Left lobe of liver (tissue), 2 donors: ENCODE results near the gene CAPSL. TPM values are rescaled to one million over a fixed set of nuclear protein-coding genes. Genes with fewer than 3 reads are reported as not detected.
A peak's percentile ranks its signal among the peaks of the same experiment; 100 is the strongest.
"Not testable (repeated sequence)": the region's sequence is repeated elsewhere in the genome, so short reads cannot be mapped to it uniquely, and the experiment has no call there.

Experiments used
- ATAC-seq: fragments of 200-7000 bp; cut with Tn5 transposase; one replicate; pipeline ENCODE4 v1.9.1; 2020; ENCODE audit warnings: mild to moderate bottlenecking, moderate library complexity
- DNase-seq: peaks from one replicate; pipeline ENCODE4 v3.0.0-alpha.2; 2020; ENCODE audit warnings: low spot score
- total RNA-seq: library from RNA; stranded (reverse); gene quantifications from one replicate; pipeline ENCODE4 v1.2.1, GENCODE V29; 2021
- donor health status: DM: no; HTN: no; CAD: no; lungs with moderate emphysema.
- donor health status: DM: no; HTN: yes; CAD: no.

The CAPSL gene
- total RNA-seq, 1 donor from 2014 or later = not detected

DNA sequence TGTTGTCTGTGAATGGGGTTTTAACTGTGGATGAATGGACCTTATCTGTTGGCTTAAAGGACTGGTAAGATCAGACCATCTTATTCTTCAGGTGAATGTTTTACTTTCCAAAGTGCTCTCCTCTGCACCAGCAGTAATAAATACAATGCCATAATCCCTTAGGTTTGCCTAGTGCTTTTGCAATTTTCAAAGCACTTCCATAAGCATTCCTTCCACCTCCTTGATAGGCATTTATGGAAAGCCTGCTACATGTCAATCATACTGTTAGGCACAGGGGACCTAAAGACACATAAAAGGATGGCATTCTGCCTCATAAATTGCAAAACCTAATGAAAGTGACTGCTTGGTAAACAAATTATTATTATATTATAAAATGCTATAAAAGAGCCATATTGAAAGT is 60.3 kb downstream of the CAPSL start:
- ATAC-seq (no peak), DNase-seq (no peak)

DNA sequence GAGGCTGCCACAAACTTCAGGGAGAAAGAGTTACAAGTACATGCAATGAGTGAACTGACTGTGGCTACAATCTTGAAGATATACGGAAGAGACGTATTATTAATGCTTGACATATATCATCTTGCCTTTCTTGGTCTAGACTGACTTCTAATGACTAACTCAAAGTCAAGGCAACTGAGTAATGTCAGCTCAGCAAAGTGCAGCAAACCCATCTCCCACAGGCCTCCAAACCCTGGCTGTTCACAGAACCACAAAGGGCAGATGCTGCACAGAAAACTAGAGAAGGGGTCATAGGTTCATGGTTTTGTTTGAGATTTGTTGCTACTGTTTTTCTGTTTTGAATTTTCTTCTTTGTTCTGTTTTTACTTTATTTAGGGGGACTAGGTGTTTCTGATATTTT is 60.8 kb downstream of the CAPSL start:
- no peak for ATAC-seq
- no peak for DNase-seq

DNA sequence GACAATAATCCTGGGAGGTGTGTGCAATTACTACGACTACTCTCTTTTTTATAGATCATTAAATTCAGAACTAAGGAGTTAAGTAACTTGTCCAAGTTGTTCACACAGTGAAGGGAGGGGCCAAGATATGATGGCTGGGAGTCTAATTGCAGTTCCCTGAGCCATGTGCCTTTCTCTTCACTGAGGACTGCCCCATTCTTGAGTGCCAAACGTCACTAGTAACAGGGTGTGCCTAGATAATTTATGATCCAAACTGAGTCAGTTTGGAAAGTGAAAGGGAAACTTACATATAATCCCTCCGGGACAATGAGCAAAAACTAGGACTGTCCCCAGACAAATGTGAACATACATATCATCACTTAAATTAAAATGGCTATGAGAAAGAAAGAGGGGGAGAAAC is 61.5 kb downstream of the CAPSL start:
- DNase-seq (no peak), ATAC-seq (no peak)

DNA sequence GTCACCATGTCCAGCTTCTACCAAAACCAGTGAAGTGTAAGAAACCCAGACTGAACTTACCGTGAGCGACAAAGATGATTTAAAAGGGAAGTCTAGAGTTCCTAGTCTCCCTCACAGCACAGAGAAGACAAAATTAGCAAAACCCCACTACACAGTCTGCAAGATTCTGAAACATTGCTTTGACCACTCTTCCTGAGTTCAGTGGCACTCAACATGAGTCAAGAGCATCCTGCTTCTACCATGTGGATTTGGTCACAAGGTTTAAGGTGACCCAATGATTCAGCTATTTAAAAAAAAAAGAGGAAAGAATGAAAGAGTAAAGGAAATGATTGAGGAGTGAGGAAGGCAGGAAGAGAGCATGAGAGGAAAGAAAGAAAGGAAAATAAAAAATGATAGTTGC is 62.0 kb downstream of the CAPSL start:
- DNase-seq (no peak), ATAC-seq (no peak)

DNA sequence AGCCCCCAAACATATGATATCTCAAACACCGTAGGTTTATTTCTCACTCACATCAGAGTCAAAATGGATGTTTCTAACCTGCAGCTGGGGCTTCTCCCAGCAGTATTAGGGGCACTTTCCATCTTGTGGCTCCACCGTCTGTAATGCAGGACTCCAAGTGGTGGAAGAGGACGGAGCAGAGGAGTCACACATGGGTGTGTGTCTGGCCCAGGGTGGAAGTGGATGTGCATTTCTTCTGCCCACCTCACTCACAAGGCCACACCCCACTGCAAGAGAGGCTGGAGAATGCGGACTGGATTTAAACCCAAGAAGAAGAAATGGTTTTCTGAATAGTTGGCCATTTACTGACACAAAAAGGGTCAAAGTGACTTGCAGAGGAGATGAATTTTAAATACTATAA is 67.8 kb downstream of the CAPSL start:
- DNase-seq (no peak), ATAC-seq (no peak)

DNA sequence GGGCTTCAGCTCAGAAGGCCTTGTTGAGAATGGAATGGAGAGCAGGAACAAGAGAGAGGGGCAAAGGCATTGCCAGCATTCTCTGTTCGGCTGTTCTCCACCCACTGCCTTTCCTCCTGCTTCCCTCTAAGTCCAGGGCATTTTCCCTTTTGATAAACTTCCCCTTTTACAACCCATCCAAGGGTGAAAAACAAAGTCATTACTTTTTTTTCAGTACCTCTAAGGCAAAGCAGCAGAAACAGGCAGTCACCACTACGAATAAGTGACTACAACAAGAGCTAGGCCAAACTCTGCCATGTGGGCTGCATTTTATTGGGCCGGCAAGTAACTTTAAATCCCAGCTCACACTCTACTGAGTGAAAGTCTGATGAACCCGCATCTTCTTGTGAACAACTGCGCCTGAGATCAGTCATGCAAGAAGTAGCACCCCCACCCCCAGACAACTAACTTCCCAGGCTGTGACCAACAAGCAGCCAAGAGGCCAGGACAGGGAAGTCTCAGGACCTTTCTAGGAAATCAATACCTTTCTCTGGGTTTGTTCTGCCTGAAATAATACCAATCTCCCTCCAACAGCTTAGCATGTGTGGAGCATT is 68.6 kb downstream of the CAPSL start:
- ATAC-seq = no peak
- DNase-seq = no peak

DNA sequence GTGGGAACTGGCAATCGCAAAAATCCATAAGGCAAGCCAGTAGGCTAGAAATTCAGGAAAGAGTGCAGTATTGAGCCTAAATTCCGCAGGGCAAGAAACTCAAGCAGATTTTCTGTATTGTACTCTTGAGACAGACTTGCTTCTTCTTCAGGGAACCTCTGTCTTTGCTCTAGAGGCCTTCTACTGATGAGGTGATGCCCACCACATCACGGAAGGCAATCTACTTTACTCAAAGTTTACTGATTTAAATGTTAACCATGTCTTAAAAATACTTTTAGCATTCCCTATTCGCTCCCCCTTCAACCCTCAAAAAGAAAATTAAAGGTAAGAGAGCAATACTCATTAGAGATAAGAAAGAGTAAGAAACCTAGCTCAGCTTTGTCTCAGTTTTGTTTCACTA is 70.4 kb downstream of the CAPSL start:
- no peak for DNase-seq
- ATAC-seq = no peak

DNA sequence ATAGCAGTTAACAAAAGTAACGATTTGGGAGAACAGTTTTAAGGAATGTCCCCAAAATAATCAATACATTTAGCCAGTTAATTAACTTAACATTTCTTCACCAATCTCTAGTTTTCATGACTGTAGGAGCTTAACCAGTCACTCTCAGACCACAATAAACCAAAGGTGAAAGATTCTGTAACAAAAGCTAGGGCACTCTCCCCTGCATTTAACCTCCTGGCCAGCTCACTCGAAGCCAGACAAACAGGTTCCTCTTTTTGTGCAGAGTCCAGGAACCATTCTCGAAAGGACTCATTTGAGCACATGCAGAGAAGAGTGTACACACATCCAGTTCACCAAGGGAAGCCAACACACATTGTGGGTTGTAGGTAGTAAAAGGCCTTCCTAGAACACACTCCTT is 75.3 kb downstream of the CAPSL start:
- DNase-seq (no peak), ATAC-seq (no peak)

DNA sequence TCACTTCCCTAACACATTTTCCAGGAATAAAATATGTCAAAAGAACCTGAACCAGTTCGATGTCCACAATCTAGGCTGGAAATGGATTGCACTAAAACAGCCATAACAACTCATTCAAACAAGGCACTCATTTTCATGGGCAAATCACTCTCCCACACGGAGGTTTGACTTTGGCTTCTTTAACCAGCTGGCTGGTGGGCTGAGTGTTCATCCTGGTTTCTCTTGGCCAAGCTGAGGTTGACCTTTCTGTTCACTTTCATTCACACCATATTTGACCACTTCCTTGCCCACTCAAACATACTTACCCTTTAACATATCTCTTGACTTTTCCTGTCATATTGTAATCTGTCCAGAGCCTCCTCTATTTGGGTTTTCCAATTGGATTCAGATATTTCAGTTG is 76.3 kb downstream of the CAPSL start:
- ATAC-seq (no peak), DNase-seq (no peak)

DNA sequence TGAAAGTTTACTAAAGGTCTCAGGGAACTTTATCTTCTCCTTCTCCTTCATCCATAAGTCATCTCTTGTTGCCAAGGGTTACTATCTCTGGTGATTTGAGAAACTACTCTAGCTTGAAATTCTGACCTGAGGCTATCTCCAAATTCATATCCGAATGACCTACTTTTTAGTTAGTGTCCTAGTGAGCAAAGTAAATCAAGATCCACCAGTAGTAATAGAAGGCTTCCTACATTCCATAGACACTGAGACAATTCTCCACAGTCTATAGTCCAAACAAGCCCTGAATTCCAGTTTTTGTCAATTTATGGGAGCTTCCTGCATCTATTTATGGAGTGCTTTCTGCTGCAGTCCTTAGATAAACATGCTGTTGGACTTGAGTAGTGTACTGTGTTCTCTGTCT is 76.7 kb downstream of the CAPSL start:
- no peak for DNase-seq
- no peak for ATAC-seq

DNA sequence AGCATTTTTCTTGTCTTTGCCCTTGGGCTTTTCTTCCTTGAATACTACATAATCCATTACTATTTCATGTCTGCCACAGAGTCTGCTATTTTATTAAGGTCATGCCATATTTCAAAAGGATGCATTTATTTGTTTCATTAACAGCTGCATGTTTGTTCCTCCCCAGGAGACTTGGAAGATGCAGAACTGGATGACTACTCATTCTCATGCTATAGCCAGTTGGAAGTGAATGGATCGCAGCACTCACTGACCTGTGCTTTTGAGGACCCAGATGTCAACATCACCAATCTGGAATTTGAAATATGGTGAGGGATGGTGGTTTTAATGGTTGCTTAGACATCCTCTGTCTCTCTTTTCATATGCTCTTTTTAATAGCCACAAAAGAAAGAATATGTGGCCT is 77.7 kb downstream of the CAPSL start:
- no peak for ATAC-seq
- DNase-seq = no peak

DNA sequence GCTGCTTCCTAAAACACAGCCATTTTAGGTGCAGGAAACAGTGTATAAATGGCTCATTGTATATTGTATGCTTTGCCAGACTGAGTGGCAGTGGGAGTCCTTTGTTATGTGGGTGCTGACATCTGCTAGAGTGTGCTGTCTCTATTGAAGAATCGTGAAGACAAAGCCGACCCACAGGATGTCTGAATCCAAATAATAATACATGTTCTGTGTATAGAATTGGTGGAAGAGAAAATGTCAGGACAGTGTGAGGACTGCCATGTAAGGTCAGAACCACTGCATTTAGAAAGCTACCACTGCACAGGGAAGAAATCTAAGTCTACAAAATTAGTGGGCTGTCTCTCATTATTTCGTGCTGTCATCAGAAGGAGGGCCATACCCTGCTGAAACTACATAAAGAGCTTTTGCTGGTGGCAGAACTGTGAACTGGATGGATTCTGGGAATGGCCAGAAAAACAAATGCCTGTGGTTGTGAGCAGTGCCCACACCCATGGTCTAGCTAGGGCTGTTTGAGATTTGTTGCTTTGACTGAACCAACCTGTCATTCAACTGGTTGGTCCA is 79.2 kb downstream of the CAPSL start:
- no peak for ATAC-seq
- no peak for DNase-seq

DNA sequence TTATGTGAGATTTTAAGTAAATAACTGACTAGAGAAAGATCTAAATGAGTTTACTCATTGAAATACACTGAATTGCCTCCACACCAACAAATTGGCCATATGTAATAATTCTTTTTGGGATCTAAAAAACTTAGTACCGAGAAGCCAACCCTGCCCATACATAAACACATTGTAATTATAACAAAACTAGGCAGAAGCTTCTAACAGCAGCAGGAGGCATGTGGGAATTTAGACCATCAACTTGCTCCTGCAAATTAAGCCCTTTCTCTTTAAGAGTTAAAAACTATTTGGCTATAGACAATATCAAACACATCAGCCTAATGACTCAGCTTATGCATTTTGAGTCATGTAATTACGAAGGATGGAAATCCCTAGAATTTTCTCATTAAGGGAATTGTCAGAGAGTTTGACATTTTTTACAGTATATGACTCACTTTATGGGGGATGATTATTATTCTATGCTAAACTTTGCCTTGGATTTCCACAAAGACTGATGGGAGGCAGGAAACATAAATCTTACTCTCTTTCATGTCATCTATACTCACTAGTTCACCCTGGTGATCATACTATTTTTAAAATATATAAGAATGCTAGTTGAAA is 80.7 kb downstream of the CAPSL start:
- DNase-seq = no peak

DNA sequence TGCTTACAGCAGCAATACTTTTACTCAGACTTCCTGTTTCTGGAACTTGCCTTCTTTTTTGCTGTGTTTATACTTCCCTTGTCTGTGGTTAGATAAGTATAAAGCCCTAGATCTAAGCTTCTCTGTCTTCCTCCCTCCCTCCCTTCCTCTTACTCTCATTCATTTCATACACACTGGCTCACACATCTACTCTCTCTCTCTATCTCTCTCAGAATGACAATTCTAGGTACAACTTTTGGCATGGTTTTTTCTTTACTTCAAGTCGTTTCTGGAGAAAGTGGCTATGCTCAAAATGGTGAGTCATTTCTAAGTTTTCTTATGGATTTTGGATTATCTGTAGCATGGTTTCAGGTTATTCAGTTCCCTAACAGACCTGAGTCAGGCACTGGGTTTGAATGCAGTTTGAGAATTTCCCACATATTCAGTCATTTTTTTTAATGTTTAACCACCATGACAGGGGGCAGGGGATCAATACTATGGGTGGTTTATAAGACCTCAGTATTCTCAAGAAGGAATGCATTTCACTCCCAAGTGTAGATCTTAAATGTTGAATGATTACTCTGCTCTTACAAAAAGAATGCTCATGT is 81.6 kb downstream of the CAPSL start, which contains the start of gene IL7R:
Gene IL7R (plus strand): TSS at position 127 of the 587 bp plus-strand sequence. CDS start 87 bp downstream, at position 214.
- ATAC-seq (peak; percentile 36), DNase-seq (no peak)

More for the DNA sequence above, 80.7 kb downstream of the CAPSL start:
- ATAC-seq = no peak

DNA sequence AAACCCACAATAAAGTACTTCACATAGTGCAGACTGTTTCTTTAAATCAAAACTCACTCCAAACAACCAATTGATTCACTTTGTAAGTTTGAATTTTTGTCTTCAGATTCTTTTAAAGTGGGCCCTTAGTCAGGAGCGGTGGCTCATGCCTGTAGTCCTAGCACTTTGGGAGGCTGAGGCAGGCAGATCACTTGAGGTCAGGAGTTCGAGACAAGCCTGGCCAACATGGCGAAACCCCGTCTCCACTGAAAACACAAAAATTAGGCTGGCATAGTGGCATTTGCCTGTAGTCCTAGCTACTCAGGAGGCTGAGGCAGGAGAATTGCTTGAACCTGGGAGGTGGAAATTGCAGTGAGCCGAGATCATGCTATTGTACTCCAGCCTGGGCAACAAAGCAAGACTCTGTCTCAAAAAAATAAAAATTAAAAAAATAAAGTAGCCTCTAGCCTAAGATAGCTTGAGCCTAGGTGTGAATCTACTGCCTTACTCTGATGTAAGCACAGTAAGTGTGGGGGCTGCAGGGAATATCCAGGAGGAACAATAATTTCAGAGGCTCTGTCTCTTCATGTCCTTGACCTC is 82.1 kb downstream of the CAPSL start:
- not testable (repeated sequence) for ATAC-seq, DNase-seq

DNA sequence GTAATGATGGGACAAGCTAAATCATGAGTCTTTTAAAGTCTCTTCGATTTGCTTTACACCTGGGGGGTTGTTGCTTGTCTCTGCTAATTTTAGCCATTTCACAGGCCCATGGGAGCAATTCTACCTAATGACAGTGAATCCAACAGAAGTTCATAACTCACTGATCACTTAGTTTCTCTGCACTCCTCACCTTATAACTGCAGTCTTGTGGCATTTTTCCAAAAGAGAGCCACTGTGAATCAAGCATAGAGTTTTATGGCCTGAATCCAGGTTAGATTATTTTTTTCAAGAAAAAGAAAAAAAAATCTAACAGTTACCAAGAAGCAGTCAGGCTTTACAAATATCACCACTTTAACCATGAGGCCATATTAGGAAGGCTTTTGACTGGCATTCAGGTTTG is 83.2 kb downstream of the CAPSL start:
- DNase-seq = no peak
- no peak for ATAC-seq

Other genes with a start within 250 kb of the CAPSL start
- 2.4 TPM for gene IL7R, start 81.7 kb downstream of the CAPSL start, total RNA-seq
- 20.3 TPM for gene UGT3A1, start 52.8 kb upstream of the CAPSL start, total RNA-seq
- 0.18 TPM for gene UGT3A2, start 128.3 kb upstream of the CAPSL start, total RNA-seq
- 8.9 TPM for gene LMBRD2, start 213.3 kb upstream of the CAPSL start, total RNA-seq
- gene SKP2, start 213.5 kb upstream of the CAPSL start, total RNA-seq = 28.9 TPM